Kidney epithelial cell (primary cell): ENCODE data around the gene ARHGAP31. TPM values are rescaled to one million over a fixed set of nuclear protein-coding genes. Genes with fewer than 3 reads are reported as not detected.

Source experiments
- DNase-seq: peaks from one replicate; pipeline ENCODE4 v3.0.0-alpha.2; 2010; ENCODE audit warnings: low read depth
- H3K27me3 ChIP-seq: 2 replicates; pipeline ENCODE4 v1.6.0; 2011; ENCODE audit warnings: low read length; ENCODE audit not compliant: control insufficient read depth, insufficient read depth
- H3K36me3 ChIP-seq: 2 replicates; pipeline ENCODE4 v1.5.1; 2011; ENCODE audit warnings: low read length; ENCODE audit not compliant: control insufficient read depth, insufficient read depth
- H3K4me3 ChIP-seq: 2 replicates; pipeline ENCODE4 v1.5.1; 2011; ENCODE audit warnings: low read depth, mild to moderate bottlenecking, control low read depth, low read length
- total RNA-seq: library from RNA; depleted of rRNA; stranded (reverse); fragments of >200 nt; gene quantifications from 2 replicates; pipeline ENCODE4 v1.2.3, GENCODE V29; 2015
- TF ChIP-seq, protein P1 (sequence below): IDR thresholded peaks from 2 replicates; pipeline ENCODE4 v1.5.1; 2011; ENCODE audit warnings: mild to moderate bottlenecking, moderate library complexity, low read length, control low read depth, inconsistent platforms; ENCODE audit not compliant: insufficient read depth, poor library complexity, severe bottlenecking

Gene ARHGAP31
- total RNA-seq, 1 donor from 2014 or later, result 18.5 TPM

DNA sequence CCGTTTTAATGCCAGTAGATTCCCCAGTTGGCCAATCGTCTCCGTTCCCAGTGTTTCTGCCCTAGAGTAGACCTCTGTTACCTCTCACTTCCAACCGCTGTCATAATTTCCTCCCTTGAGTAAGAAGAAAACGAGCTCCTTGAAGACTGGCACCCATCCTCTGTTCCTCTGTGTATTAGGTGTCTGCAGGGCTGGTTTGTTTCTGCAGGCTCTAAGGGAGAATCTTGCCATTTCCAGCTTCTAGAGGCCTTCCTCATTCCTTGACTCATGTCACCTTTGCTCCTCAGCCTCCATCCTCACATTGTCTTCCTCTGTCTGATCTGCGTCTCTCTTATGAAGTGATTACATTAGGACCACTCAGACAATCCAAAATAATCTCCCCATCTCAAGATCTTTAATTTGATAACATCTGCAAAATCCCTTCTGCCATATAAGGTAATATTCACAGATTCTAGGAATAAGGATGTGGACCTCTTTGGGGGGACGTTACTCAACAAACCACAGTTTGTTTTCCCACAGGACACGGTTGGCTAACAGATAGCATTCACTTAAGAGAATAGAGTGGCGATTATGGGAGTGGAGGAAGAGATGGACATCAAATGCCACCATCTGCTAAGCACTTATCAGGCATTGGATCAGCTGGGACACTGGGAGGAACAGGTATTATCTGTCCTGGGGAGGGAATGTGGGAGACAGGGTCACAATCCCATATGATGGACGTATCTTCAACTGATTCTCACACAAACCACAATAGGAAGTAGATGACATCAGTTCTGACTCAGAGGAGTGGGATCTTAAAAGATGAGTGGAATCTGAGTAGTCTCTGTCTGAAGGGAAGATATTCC, 17.1 kb downstream of the ARHGAP31 start:
- Histone ChIP-seq H3K27me3 (no peaks in the 10 kb centered on the region), H3K36me3 (no peaks in the 10 kb centered on the region), H3K4me3 (no peak overlapping the region)
- TF ChIP-seq, protein P1, sequence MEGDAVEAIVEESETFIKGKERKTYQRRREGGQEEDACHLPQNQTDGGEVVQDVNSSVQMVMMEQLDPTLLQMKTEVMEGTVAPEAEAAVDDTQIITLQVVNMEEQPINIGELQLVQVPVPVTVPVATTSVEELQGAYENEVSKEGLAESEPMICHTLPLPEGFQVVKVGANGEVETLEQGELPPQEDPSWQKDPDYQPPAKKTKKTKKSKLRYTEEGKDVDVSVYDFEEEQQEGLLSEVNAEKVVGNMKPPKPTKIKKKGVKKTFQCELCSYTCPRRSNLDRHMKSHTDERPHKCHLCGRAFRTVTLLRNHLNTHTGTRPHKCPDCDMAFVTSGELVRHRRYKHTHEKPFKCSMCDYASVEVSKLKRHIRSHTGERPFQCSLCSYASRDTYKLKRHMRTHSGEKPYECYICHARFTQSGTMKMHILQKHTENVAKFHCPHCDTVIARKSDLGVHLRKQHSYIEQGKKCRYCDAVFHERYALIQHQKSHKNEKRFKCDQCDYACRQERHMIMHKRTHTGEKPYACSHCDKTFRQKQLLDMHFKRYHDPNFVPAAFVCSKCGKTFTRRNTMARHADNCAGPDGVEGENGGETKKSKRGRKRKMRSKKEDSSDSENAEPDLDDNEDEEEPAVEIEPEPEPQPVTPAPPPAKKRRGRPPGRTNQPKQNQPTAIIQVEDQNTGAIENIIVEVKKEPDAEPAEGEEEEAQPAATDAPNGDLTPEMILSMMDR, result no peak
- DNase-seq, result peak; percentile 70

DNA sequence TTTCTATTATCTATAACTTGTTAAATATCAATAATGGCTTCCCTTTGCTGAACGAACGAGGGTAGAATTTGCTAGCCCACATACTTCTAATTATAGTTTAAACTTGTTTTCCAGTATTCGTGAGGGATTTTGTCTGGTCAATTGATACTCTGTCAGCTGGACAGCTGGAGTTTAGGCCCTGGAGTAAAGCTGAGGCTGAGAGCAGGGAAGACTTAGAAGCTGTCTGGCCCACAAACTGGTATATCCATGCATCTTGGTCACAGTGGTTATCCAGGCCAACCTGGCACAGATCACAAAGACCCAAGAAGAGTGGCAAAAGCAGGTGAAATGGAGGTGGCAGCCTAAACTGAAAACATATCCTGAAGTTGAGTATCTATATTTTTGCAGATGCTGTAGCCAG, 19.3 kb downstream of the ARHGAP31 start:
- no peak for DNase-seq

DNA sequence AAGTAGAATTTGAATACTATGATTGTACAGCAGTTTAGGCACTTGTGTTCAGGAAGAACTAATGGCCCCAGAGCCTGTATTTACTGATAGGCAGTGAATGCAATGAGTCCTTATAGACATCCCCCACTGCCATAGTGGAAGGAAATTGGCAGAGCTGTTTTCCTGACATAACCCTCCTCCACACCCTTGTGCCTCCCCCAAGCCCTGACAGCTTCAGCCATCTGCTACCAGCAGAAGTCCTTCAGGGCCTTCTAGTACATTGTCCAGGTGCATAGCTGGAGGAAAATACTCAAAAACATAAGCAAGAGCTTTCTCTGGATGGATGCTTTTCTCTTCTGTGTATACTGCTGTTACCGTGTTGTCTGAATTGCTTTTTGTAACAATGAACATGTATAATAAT, 20.6 kb downstream of the ARHGAP31 start:
- H3K36me3 ChIP-seq, result no peaks in the 10 kb centered on the region
- no peak overlapping the region for H3K4me3 ChIP-seq
- TF ChIP-seq, protein P1, result no peak
- no peak for DNase-seq
- no peaks in the 10 kb centered on the region for H3K27me3 ChIP-seq

More for the DNA sequence above, 19.3 kb downstream of the ARHGAP31 start:
- Histone ChIP-seq H3K4me3 (no peak overlapping the region), H3K36me3 (no peaks in the 10 kb centered on the region), H3K27me3 (no peaks in the 10 kb centered on the region)
- TF ChIP-seq, protein P1, result no peak

DNA sequence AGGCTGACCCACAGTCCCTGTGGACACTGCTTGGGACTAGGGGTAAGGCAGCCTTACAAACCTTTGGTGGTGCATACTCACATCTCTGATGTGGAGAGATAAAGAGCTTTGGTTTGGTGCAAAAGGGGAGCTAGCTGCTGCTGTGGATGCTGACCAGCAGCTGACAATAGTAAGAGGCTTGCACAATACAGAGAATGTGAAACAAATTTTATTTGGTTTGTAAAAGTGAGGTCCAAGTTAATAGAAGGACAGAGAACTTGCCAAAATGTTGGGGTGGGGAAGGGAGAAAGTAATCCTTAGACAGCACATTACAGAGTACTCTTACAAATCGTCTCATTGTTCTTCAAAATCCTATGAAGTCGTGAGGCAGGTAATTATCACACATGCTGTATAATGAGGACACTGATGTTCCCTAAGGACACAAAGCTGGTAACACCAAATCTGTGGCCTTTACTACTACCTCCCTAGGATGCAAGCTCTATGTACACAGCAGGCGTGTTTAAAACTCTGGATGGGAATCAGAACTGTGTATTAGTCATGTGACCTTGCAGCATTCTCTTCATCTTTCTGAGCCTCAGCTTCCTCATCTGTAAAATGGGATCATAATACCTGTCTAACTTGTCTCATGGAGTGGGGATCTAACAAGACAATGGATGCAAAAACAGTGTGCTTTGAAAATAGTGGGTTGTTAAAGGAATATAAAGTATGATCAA, 21.6 kb downstream of the ARHGAP31 start:
- no peaks in the 10 kb centered on the region for H3K27me3 ChIP-seq
- no peaks in the 10 kb centered on the region for H3K36me3 ChIP-seq
- H3K4me3 ChIP-seq, result no peak overlapping the region
- TF ChIP-seq, protein P1, result no peak
- no peak for DNase-seq

DNA sequence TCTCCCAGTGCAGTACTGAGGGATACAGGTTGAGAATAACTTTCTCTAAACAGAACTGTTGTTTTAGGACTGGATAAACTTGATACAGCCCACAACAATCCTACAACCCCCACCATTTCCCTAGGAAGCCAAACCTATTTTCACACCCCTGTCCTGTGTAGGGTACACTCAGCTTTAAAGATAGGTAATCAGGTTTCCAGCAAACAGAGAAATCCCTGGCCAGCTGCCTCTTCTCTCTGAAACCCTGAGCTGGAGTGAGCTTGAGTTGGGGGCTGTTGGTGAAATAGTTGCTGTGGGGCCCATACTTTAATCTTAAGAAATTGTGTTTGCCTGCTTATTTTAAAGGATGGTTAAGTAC, 22.1 kb downstream of the ARHGAP31 start:
- Histone ChIP-seq H3K27me3 (no peaks in the 10 kb centered on the region), H3K36me3 (no peaks in the 10 kb centered on the region), H3K4me3 (no peak overlapping the region)
- TF ChIP-seq, protein P1, result no peak
- DNase-seq, result no peak

DNA sequence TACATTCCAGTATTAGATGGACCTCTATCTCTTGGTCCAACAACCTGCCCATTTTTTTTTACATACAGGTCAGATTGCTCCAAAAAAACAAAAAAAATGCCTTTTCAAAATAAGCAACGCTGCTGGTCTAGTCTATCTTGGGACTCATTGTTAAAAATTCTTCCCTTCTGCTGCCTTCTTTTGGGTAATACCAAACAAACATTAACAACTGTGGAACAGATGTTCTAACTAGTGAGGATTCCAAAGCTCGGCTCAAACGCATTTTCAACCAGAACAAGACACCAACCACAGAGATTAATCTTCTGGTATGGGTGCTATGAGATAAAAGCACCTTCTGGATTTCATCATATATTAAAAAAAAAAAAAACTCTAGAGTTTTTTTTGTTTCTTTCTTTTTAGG, 24.7 kb downstream of the ARHGAP31 start:
- no peak for DNase-seq
- Histone ChIP-seq H3K36me3 (no peaks in the 10 kb centered on the region), H3K4me3 (no peak overlapping the region), H3K27me3 (no peaks in the 10 kb centered on the region)
- TF ChIP-seq, protein P1, result no peak
